ENCODE data around the gene PRDM16.

PRDM16 gene

DNA sequence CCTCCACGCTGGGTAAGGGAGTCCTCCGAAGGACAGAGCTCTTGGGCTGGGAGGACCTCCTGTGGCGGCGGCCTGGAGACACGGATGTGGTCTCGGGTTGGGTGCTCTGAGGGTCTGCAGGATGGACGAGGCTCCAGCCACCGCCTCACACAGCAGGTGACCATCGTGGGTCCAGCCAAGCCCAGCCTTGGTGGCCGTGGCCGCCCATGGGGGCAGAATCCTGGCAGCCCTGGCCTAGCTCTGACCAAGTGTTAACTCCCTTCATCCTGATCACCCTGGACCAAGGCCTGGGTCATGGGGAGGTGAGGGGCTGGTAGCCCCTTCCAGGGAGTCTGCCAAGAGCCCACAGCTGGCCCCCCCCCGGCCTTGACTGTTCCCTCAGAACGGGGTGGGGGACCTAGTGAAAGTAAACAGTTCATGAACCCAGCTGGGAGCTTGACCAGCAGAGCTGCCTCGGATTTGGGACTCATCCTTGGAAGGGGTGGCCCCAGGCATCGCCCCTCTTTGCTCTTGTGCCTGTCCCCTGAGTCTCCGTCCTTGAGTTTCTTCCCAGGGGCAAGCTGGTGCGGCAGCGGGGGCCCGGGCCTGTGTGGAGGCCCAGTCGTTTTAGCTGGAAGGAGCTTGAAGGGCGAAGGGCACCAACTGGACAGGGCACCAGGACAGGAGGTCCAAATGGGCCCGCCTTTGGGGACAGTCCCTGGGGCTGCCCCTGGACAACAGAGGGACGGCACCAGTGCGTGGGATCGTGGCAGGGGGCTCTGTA is 403.3 kb downstream of the PRDM16 start:
- no peak for DNase-seq

DNA sequence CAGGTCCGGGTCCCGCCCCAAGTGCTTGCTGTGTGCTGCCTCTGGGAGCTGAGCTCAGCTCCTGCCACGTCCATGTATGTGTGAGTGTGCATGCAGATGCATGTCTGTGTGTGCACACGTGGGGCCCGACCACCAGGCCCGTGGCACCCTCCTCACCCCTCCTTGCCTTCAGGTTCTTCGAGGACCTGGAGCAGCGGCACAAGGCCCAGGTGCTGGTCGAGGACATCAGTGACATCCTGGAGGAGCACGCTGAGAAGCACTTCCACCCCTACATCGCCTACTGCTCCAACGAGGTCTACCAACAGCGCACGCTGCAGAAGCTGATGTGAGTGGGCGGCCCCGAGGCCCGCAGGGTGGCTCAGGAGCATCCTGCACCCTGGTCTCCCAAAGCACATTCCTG is 403.9 kb downstream of the PRDM16 start:
- DNase-seq = no peak

- DNase-seq = no peak
Measured at GRCh38 chr1:3473381-3473844, 404.4 kb downstream of the PRDM16 start.

GRCh38 chr1:3474016-3474415 is 405.0 kb downstream of the PRDM16 start:
- DNase-seq = no peak

GRCh38 chr1:3474421-3474820 is 405.4 kb downstream of the PRDM16 start:
- no peak for DNase-seq

- no peak for DNase-seq
Measured at GRCh38 chr1:3475839-3476573, 407.0 kb downstream of the PRDM16 start.

DNA sequence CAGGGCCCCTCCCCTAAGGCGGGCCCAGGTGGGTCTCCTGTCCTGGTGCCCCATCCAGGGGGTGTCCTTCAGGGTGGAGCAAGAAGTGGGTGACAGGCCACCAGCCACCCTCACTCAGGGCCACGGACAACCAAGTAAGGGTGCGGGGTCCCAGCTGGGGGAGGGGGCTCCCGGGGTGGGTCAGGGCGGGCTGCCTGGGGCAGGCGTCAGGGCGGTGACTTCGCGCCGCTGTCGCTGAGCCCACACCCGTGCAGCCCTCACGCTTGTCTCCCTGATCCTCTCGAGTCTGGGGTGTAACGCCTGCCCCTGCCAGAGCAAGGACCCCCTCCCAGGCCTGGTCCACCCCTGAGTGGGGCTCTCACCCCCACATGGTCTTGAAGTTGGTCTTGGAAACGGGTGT is 407.7 kb downstream of the PRDM16 start:
- no peak for DNase-seq

DNA sequence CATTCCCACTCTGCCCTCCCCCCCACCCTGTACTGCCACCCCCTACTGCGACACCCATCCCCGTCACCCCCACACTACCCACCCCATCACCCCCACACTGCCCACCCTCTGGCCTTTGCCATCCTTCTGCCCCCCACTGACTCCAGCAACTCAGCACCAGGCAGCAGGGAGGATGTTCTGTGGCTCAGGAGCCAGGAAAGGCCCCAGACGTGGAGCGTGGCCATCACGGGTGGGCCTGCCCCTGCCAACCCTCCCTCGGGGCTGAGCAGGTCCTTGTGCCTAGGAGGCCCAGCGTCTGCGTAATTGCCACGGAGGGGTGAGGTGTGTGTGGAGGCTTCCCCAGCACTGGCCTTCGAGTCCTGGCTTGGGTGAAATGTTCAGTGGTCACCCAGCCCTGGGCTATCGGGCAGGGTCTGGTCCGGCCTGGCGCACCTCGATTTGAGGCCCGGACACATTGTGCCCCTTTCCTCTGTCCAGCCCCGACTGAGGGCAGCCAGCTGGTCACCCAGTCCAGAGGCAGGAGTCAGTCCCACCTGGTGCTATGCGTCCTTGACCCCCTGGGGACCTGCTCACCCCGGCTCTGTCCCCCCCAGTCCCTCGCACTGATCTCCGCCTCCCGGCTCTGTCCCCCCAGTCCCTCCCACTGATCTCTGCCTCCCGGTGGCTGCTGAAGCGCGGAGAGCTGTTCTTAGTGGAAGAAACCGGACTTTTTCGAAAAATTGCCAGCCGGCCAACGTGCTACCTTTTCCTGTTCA is 408.4 kb downstream of the PRDM16 start:
- no peak for DNase-seq

DNA sequence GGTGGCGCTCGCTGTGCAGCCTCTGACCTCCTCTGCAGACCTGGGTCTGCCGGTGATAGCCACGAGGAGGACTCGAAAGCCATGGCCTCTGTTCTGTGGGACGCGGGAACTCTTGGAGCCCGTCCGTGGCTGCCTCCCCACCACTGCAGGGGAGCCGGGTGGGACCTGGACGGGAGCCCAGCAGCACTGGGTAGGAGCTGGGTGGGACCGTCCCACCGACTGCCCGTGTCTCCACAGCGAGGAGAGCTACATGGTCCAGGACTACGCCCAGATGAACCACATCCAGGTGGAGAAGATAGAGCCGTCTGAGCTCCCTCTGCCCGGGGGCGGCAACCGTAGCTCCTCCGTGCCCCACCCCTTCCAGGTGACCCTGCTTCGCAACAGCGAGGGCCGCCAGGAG is 409.2 kb downstream of the PRDM16 start:
- DNase-seq = no peak

- no peak for DNase-seq
Measured at GRCh38 chr1:3479511-3480368, 410.7 kb downstream of the PRDM16 start.

DNA sequence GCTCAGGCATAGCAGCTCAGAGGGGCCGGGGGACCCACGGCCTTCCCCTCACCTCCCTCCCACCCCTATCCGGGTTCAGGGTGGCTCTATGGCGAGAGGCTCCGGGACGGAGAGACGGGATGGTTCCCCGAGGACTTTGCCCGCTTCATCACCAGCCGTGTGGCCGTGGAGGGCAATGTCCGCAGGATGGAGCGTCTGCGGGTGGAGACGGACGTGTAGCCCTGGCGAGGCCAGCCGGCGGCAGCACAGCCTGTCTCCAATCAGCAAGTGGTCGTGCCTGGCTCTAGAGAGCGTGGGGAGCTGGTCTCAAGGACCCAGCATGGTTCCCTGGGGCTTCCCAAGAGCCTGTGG is 411.3 kb downstream of the PRDM16 start:
- DNase-seq = no peak

DNA sequence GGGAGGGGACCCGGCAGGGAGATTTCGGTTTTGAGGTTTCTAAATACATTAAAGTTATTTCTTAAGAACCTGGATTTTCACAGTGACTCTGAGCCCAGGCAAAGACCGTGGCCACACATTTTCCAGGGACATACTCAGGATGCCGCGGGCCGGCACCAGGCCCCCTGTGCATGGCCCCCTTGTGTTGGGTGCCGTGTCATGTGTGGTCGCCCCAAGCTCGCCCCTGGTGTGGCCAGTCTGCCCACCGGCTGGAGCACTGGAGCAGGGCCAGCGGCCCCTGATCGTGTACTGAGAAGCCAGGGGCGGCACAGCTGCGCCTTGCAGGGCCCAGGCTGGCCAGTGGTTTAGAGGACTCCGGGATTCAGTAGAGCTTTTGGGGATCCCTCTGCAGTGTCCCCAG is 412.0 kb downstream of the PRDM16 start:
- DNase-seq = no peak

DNA sequence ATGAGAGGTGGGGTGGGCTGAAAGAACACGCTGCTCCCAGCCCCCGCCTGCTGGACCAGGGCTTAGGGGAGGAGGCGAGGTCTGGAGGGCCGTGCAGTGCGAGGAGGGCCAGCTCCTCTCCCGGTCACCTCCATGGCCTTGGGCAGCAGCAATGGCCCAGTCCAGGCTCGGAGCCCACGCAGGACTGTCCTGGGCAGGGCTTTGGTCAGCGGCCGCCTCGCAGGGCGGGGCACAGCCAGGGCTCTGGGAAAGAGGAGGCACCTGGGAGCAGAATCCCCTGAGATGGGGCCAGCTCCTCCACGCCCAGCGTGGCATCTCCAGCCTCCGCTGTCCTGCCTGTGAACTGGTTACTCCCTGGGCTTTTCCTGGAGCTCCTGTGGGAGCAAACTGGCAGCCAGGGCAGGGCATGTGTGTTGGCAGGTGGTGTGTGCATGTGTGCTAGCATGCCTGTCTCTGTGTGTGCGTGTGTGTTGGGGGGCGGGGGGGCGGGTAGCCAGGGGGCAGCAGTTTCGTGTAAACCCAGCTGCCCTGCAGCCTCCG is 412.9 kb downstream of the PRDM16 start:
- no peak for DNase-seq

DNA sequence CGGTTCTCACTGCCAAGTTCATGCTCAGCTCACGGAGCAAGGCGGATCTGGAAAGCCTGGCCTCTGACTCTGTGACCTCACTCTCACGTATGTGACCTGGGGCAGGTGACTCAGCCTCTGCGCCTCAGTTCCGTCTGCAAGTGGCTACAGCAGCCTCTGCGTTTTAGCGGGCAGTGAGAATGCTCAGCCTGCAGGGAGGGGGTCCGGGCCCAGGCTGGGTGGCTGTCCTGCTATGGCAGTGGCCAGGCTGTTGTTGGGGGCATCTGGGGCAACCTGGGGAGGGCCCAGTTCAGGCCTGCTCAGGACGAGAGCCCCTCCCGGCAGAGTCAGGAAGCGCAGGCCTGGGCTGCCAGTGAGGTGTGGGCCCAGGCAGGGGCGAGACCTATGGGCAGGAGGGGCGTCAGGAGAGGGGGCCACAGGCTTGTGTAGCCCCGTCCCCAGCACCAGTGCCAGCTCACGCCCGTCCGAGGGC is 413.4 kb downstream of the PRDM16 start:
- DNase-seq = no peak

DNA sequence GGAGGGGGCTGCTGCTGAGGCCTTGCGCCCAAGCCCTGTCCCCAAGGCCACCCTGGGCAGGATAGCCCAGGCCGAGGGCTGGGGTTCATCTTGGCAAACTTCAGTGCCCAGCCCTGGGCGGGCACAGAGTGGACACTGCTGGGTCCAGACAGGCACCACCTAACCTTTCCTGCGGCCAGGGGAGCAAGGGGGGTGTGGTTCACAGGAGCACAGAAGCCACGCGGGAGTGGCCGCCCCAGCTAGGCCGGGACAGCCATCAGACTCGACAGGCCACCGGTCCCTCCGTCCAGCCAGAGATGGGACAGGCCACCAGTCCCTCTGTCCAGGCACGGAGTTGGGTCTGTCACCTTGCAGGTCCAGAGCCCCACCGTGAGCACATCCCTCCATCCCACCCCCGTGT is 414.4 kb downstream of the PRDM16 start:
- DNase-seq = no peak

GRCh38 chr1:3483801-3484444 is 414.9 kb downstream of the PRDM16 start:
- no peak for DNase-seq

DNA sequence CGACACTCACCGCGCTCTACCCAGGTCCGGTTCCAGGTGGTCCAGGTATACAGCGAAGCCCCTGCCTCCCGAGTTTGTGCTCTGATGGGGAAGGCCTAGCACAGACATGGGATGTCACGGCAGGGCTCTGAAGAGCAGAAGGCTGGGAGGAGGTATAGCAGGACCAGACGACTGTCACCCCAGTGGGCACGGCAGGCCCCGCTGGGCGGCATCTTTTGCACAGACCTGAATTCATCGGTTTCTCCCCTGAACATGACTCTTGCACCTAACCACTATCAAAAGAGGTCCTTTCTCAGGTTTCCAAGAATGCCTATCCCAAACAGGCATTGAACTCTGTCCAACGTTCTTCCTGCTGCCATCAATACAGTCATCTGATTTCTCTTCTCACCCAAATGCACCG is 416.0 kb downstream of the PRDM16 start:
- DNase-seq = no peak
